Astrocyte (in vitro differentiated cells and primary cell): ENCODE data around the gene PHACTR4. TPM values are rescaled to one million over a fixed set of nuclear protein-coding genes. Genes with fewer than 3 reads are reported as not detected.
"Not testable (repeated sequence)": the region's sequence is repeated elsewhere in the genome, so short reads cannot be mapped to it uniquely, and the experiment has no call there.

ENCODE experiments used
- DNase-seq: peaks from one replicate; pipeline ENCODE4 v3.0.0-alpha.2; 2010; ENCODE audit warnings: low read depth
- FAIRE-seq: peaks from 2 replicates; lab custom pipeline; 2011; peaks lifted over from hg19 to GRCh38; lab: Jason Lieb, UNC
- H2AFZ ChIP-seq: 2 replicates; pipeline ENCODE4 v1.6.0; 2012; ENCODE audit warnings: low read depth, low read length, inconsistent platforms
- H3K27ac ChIP-seq: 2 replicates; pipeline ENCODE4 v1.5.1; 2011; ENCODE audit warnings: low read depth, low read length, inconsistent platforms
- H3K27me3 ChIP-seq: 2 replicates; pipeline ENCODE4 v1.6.0; 2011; ENCODE audit warnings: low read length, inconsistent platforms; ENCODE audit not compliant: insufficient read depth
- H3K36me3 ChIP-seq: 2 replicates; pipeline ENCODE4 v1.5.1; 2011; ENCODE audit warnings: low read length, inconsistent platforms; ENCODE audit not compliant: insufficient read depth
- H3K4me1 ChIP-seq: 2 replicates; pipeline ENCODE4 v1.5.1; 2011; ENCODE audit warnings: low read length, inconsistent platforms; ENCODE audit not compliant: insufficient read depth
- H3K4me2 ChIP-seq: 2 replicates; pipeline ENCODE4 v1.6.0; 2012; ENCODE audit warnings: low read length, inconsistent platforms
- H3K4me3 ChIP-seq: 2 replicates; pipeline ENCODE4 v1.5.1; 2011; ENCODE audit warnings: low read depth, mild to moderate bottlenecking, low read length, inconsistent platforms; ENCODE audit not compliant: insufficient read depth
- H3K79me2 ChIP-seq: 2 replicates; pipeline ENCODE4 v1.6.0; 2012; ENCODE audit warnings: mild to moderate bottlenecking, low read length, inconsistent platforms; ENCODE audit not compliant: insufficient read depth
- H3K9ac ChIP-seq: 2 replicates; pipeline ENCODE4 v1.6.0; 2012; ENCODE audit warnings: mild to moderate bottlenecking, low read length, inconsistent platforms
- H3K9me3 ChIP-seq: 2 replicates; pipeline ENCODE4 v1.5.1; 2012; ENCODE audit warnings: low read depth, mild to moderate bottlenecking, low read length, inconsistent platforms; ENCODE audit not compliant: insufficient read depth
- H4K20me1 ChIP-seq: 2 replicates; pipeline ENCODE4 v1.6.0; 2012; ENCODE audit warnings: low read length, inconsistent platforms; ENCODE audit not compliant: insufficient read depth
- H3K27ac Mint-ChIP-seq: one replicate; pipeline ENCODE4 v1.8.0; 2021; ENCODE audit warnings: mild to moderate bottlenecking, mixed read lengths; ENCODE audit not compliant: unreplicated experiment
- H3K27me3 Mint-ChIP-seq: one replicate; pipeline ENCODE4 v1.8.0; 2021; ENCODE audit warnings: low read depth, mixed read lengths; ENCODE audit not compliant: unreplicated experiment
- H3K36me3 Mint-ChIP-seq: one replicate; pipeline ENCODE4 v1.8.0; 2021; ENCODE audit warnings: low read depth, mixed read lengths; ENCODE audit not compliant: unreplicated experiment
- H3K4me1 Mint-ChIP-seq: one replicate; pipeline ENCODE4 v1.8.0; 2021; ENCODE audit warnings: low read depth, mixed read lengths; ENCODE audit not compliant: unreplicated experiment
- H3K4me3 Mint-ChIP-seq: one replicate; pipeline ENCODE4 v1.8.0; 2021; ENCODE audit warnings: mild to moderate bottlenecking, moderate library complexity, mixed read lengths; ENCODE audit not compliant: unreplicated experiment
- H3K9me3 Mint-ChIP-seq: one replicate; pipeline ENCODE4 v1.8.0; 2021; ENCODE audit warnings: mild to moderate bottlenecking, mixed read lengths; ENCODE audit not compliant: unreplicated experiment
- EZH2 ChIP-seq: IDR thresholded peaks from 2 replicates; pipeline ENCODE4 v1.6.1; 2012; ENCODE audit warnings: mild to moderate bottlenecking, low read length, inconsistent platforms; ENCODE audit not compliant: insufficient read depth
- total RNA-seq: library from RNA; stranded (reverse); gene quantifications from 2 replicates; pipeline ENCODE4 v1.2.1, GENCODE V29; 2021
- TF ChIP-seq, protein P1 (sequence below): IDR thresholded peaks from 2 replicates; pipeline ENCODE4 v1.5.1; 2011; ENCODE audit warnings: low read depth, mild to moderate bottlenecking, inconsistent platforms, low read length, moderate library complexity; ENCODE audit not compliant: insufficient read depth

PHACTR4 gene
- total RNA-seq, 1 donor from 2014 or later, result 78.5 TPM

DNA sequence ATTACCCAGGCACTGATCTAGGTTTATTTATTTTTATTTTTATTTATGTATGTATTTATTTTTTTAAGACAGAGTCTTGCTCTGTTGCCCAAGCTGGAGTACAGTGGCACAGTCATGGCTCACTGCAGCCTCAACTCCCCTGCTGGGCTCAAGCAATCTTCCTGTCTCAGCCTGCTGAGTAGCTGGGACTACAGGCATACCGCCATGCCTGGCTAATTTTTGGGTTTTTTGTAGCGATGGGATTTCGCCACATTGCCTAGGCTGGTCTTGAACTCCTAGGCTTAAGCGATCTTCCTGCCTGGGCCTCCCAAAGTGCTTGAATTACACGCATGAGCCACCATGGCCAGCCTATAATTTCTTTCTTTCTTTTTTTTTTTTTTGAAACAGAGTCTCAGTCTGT is 9.4 kb downstream of the PHACTR4 start:
- no peak overlapping the region for H3K9ac ChIP-seq
- peaks cover 6% of the 10 kb centered on the region for H3K4me1 ChIP-seq
- peaks cover 11% of the 10 kb centered on the region for H4K20me1 ChIP-seq
- TF ChIP-seq, protein P1, sequence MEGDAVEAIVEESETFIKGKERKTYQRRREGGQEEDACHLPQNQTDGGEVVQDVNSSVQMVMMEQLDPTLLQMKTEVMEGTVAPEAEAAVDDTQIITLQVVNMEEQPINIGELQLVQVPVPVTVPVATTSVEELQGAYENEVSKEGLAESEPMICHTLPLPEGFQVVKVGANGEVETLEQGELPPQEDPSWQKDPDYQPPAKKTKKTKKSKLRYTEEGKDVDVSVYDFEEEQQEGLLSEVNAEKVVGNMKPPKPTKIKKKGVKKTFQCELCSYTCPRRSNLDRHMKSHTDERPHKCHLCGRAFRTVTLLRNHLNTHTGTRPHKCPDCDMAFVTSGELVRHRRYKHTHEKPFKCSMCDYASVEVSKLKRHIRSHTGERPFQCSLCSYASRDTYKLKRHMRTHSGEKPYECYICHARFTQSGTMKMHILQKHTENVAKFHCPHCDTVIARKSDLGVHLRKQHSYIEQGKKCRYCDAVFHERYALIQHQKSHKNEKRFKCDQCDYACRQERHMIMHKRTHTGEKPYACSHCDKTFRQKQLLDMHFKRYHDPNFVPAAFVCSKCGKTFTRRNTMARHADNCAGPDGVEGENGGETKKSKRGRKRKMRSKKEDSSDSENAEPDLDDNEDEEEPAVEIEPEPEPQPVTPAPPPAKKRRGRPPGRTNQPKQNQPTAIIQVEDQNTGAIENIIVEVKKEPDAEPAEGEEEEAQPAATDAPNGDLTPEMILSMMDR, result no peak
- TF ChIP-seq EZH2, result no peak
- no peak overlapping the region for H2AFZ ChIP-seq
- Mint-ChIP-seq H3K4me1 (peaks cover 17% of the 10 kb centered on the region), H3K36me3 (peaks cover 15% of the 10 kb centered on the region), H3K27me3 (no peaks in the 10 kb centered on the region), H3K9me3 (no peaks in the 10 kb centered on the region), H3K27ac (no peak overlapping the region), H3K4me3 (no peak overlapping the region)
- peaks cover 79% of the 10 kb centered on the region for H3K79me2 ChIP-seq
- no peak overlapping the region for H3K4me3 ChIP-seq
- no peak for FAIRE-seq
- no peaks in the 10 kb centered on the region for H3K36me3 ChIP-seq
- no peaks in the 10 kb centered on the region for H3K9me3 ChIP-seq
- DNase-seq, result no peak
- no peaks in the 10 kb centered on the region for H3K27me3 ChIP-seq
- no peak overlapping the region for H3K4me2 ChIP-seq
- H3K27ac ChIP-seq, result no peak overlapping the region

DNA sequence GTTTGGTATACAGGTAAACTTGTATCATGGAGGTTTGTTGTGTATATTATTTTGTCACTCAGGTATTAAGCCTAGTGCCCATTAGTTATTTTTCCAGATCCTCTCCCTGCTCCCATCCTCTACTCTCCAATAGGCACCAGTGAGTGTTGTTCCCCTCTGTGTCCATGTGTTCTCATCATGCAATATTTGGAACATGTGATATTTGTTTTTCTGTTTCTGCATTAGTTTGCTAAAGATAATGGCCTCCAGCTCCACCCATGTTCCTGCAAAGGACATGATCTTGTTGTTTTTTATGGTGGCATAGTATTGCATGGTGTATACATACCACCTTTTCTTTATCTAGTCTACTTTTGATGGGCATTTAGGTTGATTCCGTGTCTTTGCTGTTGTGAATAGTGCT is 10.9 kb downstream of the PHACTR4 start:
- H4K20me1 ChIP-seq, result peaks cover 18% of the 10 kb centered on the region
- H3K27me3 ChIP-seq, result no peaks in the 10 kb centered on the region
- no peaks in the 10 kb centered on the region for H3K36me3 ChIP-seq
- DNase-seq (no peak), FAIRE-seq (no peak)
- H3K27ac ChIP-seq, result no peak overlapping the region
- H3K79me2 ChIP-seq, result peaks cover 87% of the 10 kb centered on the region
- Mint-ChIP-seq H3K9me3 (peaks cover 2% of the 10 kb centered on the region), H3K4me1 (peaks cover 5% of the 10 kb centered on the region), H3K36me3 (peaks cover 18% of the 10 kb centered on the region), H3K4me3 (no peak overlapping the region), H3K27ac (no peak overlapping the region), H3K27me3 (no peaks in the 10 kb centered on the region)
- no peaks in the 10 kb centered on the region for H3K9me3 ChIP-seq
- TF ChIP-seq EZH2, result no peak
- TF ChIP-seq, protein P1, result no peak
- no peak overlapping the region for H3K4me2 ChIP-seq
- no peak overlapping the region for H2AFZ ChIP-seq
- H3K4me3 ChIP-seq, result no peak overlapping the region
- H3K9ac ChIP-seq, result no peak overlapping the region
- H3K4me1 ChIP-seq, result no peaks in the 10 kb centered on the region

DNA sequence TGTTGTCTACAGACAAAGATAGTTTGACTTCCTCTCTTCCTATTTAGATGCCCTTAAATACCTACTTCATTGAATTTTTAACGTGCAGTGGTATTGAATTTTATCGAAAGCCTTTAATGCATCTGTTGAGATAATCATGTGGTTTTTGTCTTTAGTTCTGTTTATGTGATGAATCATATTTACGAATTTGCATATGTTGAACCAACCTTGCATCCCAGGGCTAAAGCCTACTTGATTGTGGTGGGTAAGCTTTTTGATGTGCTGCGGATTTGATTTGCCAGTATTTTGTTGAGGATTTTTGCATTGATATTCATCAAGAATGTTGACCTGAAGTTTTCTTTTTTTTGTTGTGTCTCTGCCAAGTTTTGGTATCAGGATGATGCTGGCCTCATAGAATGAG is 14.2 kb downstream of the PHACTR4 start:
- not testable (repeated sequence) for H3K27ac ChIP-seq, H3K4me1 Mint-ChIP-seq, H3K4me1 ChIP-seq, H3K4me3 Mint-ChIP-seq, H3K27ac Mint-ChIP-seq, FAIRE-seq, H3K9me3 Mint-ChIP-seq, H2AFZ ChIP-seq, H3K4me3 ChIP-seq, H3K4me2 ChIP-seq, H3K36me3 ChIP-seq, H3K27me3 ChIP-seq, H3K27me3 Mint-ChIP-seq, H3K9ac ChIP-seq, H3K9me3 ChIP-seq, DNase-seq
- Histone ChIP-seq H3K79me2 (peaks cover 89% of the 10 kb centered on the region), H4K20me1 (peaks cover 38% of the 10 kb centered on the region)
- H3K36me3 Mint-ChIP-seq, result peaks cover 20% of the 10 kb centered on the region
